ENCODE measurements around the gene PADI1.

DNA sequence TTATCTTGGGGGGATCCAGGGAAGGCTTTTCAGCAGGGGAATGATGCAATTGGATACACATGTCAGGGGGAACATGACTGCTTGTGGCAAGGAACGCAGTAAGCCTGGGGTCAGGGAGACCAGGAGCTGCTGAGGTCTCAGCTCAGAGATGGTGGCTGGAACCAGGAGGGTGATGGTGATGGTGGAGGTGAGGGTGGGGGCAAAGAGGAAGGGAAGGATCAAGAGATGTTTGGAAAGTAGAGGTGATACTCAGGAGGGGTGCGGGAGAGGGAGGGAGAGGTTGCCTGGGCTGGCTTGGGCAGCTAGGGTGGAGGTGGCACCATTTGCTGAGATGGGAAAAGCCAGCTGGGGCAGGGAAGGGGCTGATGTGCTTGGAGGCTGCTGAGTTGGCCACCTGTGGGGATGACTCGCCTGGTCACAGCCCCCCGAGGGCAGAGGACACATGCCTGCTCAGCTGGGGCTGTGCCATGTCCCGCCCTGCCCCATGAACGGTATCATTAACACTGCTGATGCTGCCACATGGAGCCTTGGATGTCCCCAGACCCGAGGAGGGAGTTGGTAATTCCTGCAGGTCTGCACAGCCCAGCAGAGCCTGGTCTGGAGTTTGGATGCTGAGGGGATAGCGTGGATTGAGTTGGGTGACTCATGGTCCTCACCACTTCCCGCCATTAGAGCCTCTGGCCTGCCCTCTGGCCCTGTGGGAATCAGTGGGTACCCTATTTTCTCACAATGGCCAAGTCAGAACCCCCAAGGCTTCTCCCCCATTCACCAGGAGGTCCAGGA, 6.3 kb upstream of the PADI1 start:
- no peak for TF ChIP-seq CTCF (IDR thresholded peaks at IDR 0.05)
- TF ChIP-seq RFX5 (IDR thresholded peaks at IDR 0.05) = no peak
